ENCODE measurements around the gene CBFA2T2. TPM values are rescaled to one million over a fixed set of nuclear protein-coding genes. Genes with fewer than 3 reads are reported as not detected.

Gene CBFA2T2
- total and polyA plus RNA-seq, 2 of the 4 experiments (the other 2 are of a cell fraction) = 3.8 to 6.2 TPM

GRCh38 chr20:33611106-33611505 is 121.2 kb downstream of the CBFA2T2 start:
- no peak overlapping the region for H3K4me3 ChIP-seq (ENCODE audit: insufficient read depth, low read depth, low read length)
- H3K14ac ChIP-seq (replicated peaks; ENCODE audit: low read depth, low read length) = no peak overlapping the region
- no peak overlapping the region for H2BK15ac ChIP-seq (ENCODE audit: low read depth, low read length)
- peaks cover 31% of the 10 kb centered on the region for H3K36me3 ChIP-seq (ENCODE audit: control insufficient read depth, insufficient read depth, low read length)
- H3K4me1 ChIP-seq (ENCODE audit: control insufficient read depth, insufficient read depth, low read length) = no peaks in the 10 kb centered on the region
- no peak overlapping the region for H4K5ac ChIP-seq (ENCODE audit: low read depth, low read length)
- H2AK9ac ChIP-seq (replicated peaks; ENCODE audit: low read depth, low read length, poor library complexity) = no peak overlapping the region
- H3K4ac ChIP-seq (ENCODE audit: low read depth, low read length) = no peak overlapping the region
- peaks cover 0 to 3% of the 10 kb centered on the region in 2 experiments; a peak in 1 of 4 replicates for H3K79me1 ChIP-seq (ENCODE audit: low read depth in 1 of 2, low read length in 2 of 2)
- dilution Hi-C loops (cut with HindIII; ENCODE audit: low sequenced_read_pairs, unreplicated experiment) (no loop called here), intact Hi-C loops (cut with micrococcal nuclease) (no loop called here), in situ Hi-C loops (cut with MboI; ENCODE audit: low sequenced_read_pairs) (no loop called here)
- no peak for DNase-seq
- no peaks in the 10 kb centered on the region for H4K20me1 ChIP-seq (ENCODE audit: insufficient read depth, low read length)
- no peak overlapping the region for H3K9ac ChIP-seq (ENCODE audit: low read depth, low read length)
- peaks cover 6% of the 10 kb centered on the region; the same call in 1 of the 2 replicates for H3K9me1 ChIP-seq (ENCODE audit: insufficient read depth, low read length)
- ATAC-seq (ENCODE audit: low read depth) = no peak
- no peak overlapping the region for H2BK120ac ChIP-seq (ENCODE audit: low read depth, low read length)
- no peak overlapping the region for H2AFZ ChIP-seq (replicated peaks; ENCODE audit: low read length, poor library complexity)
- ChIA-PET POLR2A (ENCODE audit: unreplicated experiment) (no interaction called here), CTCF (no interaction called here)
- no peak overlapping the region for H4K91ac ChIP-seq (ENCODE audit: insufficient read depth, low read depth, low read length)
- 80% methylated on average over 1 of the region's 5 CpGs; no CpG with 5 or more reads in 1 of the 2 experiments for WGBS, 2 experiments (ENCODE audit: extremely low coverage in 2 of 2, insufficient read length in 1 of 2)
- no peak overlapping the region for H2BK5ac ChIP-seq (ENCODE audit: low read depth, low read length, poor library complexity, severe bottlenecking)
- no peaks in the 10 kb centered on the region for H3K9me3 ChIP-seq (ENCODE audit: control insufficient read depth, insufficient read depth, low read length)
- H3K4me2 ChIP-seq (ENCODE audit: low read depth, low read length) = no peak overlapping the region
- no peak overlapping the region for H3K27ac ChIP-seq (ENCODE audit: insufficient read depth, low read length)
- TF ChIP-seq BHLHE40 (IDR thresholded peaks at IDR 0.05; ENCODE audit: low read depth, low read length) (no peak), USF2 (IDR thresholded peaks at IDR 0.05; ENCODE audit: low read depth, low read length) (no peak), MAZ (IDR thresholded peaks at IDR 0.05; ENCODE audit: borderline replicate concordance, low read depth, low read length) (no peak), POLR2A (IDR thresholded peaks at IDR 0.05; ENCODE audit: low read depth, low read length) (no peak), SMC3 (IDR thresholded peaks at IDR 0.05; ENCODE audit: low read depth, low read length) (no peak), RFX5 (IDR thresholded peaks at IDR 0.05; ENCODE audit: low read depth, low read length) (no peak), CTCF (conservative IDR thresholded peaks at IDR 0.05; ENCODE audit: low read depth, low read length) (no peak), MAFK (IDR thresholded peaks at IDR 0.05; ENCODE audit: low read depth, low read length) (no peak)
- BruUV-seq (replicated peaks) = no TSS peak
- H3K56ac ChIP-seq (ENCODE audit: extremely low read depth, insufficient read depth, low read length) = no peak overlapping the region
- no peak overlapping the region for H4K8ac ChIP-seq (ENCODE audit: low read depth in 2 of 2, low read length in 2 of 2)
- H3K18ac ChIP-seq (ENCODE audit: low read depth, low read length) = no peak overlapping the region
- no peak overlapping the region for H2BK20ac ChIP-seq (ENCODE audit: low read depth, low read length)
- H3K23ac ChIP-seq (ENCODE audit: low read depth, low read length) = no peak overlapping the region
- no peak overlapping the region for H2AK5ac ChIP-seq (ENCODE audit: low read depth, low read length)
- H3K27me3 ChIP-seq (ENCODE audit: control insufficient read depth, insufficient read depth, low read length) = no peaks in the 10 kb centered on the region

Measured in IMR-90 (cell line).